Stimulated activated CD4-positive, alpha-beta T cell treated with anti-CD3 and anti-CD28 coated beads, Interleukin-2, amount 100 ng/mL, for 24 hours (primary cell): ENCODE data around the gene SCGB1C2.
A peak's percentile ranks its signal among the peaks of the same experiment; 100 is the strongest.
"Not testable (repeated sequence)": the region's sequence is repeated elsewhere in the genome, so short reads cannot be mapped to it uniquely, and the experiment has no call there.

ENCODE experiments used
- DNase-seq, 2 donors: peaks; one replicate each; pipeline ENCODE4 v3.0.0-alpha.2; 2020

The SCGB1C2 gene

DNA sequence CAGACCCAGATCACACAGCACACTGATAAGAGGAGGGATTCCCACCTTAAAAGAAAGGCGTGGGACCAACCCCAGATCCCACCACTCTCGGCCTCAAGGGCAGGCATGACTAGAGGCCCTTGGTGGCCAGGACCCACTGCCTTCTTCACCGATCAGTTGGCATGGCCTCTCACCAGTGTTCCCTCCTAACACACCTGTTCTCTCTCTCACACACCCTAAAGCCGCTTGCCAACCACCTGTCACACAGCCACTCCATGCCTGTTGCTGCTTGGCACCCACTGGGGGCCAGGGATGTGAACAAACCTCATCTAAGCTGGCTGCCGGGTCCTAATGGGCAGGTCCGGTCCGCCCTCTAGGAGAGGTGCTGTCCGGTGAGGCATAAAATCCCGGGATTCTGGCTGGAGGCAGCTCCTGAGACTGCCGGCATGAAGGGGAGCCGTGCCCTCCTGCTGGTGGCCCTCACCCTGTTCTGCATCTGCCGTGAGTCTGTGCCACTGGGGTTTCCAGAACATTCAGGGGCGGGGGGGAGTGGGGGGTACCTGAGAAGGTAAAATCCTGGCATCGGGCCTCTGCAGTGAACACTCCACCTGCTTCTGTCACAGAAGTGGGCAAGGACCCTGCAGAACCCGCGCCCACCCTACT lies at the start of gene SCGB1C2:
Gene SCGB1C2 (plus strand): TSS at position 404 of the 642 bp plus-strand sequence. CDS start 22 bp downstream, at position 426.
- not testable (repeated sequence) for DNase-seq

DNA sequence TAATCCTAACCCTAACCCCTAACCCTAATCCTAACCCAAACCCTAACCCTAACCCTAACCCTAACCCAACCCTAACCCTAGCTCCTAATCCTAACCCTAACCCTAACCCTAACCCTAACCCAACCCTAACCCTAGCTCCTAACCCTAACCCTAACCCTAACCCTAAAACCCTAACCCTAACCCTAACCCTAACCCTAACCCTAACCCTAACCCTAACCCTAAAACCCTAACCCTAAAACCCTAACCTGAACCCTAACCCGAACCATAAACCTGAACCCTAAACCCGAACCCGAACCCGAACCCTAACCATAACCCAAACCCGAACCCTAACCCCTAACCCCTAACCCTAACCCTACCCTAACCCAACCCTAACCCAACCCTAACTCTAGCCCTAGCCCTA lies 24.3 kb upstream of the SCGB1C2 start:
- not testable (repeated sequence) for DNase-seq

DNA sequence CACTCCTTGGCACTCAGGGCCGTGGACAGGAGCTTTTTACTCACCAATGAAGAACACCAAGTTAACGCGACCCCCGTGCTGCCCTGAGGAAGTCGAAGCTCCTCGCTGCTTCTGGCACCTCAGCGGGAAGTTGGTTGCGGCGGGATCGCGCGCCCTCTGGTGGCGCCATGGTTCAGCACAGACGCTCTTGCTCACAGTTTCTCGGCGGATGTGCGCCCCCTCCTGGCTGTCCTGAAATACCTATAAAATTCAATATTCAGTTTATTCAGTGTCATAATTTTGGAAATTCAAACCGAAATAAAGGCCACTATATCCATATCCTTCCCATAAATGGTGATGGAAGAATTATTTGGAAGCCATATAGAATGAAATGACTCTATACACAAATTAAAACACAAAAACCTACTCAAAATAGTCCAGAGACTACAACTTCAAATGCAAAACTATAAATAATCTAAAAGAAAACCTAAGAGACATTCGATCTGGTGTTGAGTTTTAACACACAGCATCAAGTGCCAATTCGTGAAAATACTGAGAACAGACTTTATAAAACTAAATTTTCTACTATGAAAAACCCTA lies 18.9 kb upstream of the SCGB1C2 start:
- DNase-seq, result peak in 1 of 2 donors; percentile 75

DNA sequence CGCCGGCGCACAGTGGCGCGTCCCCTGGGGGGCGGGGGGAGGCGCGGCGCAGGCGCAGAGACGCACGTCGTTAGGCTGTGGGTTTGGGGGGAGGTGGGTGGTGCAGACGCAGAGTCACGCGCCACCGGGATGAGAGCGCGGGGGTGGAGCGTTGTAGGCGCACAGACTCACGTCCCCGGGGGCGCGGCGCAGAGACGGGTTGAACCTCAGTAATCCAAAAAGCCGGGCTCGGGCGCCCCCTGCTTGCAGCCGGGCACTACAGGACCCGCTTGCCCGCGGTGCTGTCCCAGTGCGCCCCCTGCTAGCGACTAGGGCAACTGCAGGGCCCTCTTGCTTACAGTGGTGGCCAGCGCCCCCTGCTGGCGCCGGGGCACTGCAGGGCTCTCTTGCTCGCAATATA lies 3.4 kb upstream of the SCGB1C2 start:
- DNase-seq, result not testable (repeated sequence)

DNA sequence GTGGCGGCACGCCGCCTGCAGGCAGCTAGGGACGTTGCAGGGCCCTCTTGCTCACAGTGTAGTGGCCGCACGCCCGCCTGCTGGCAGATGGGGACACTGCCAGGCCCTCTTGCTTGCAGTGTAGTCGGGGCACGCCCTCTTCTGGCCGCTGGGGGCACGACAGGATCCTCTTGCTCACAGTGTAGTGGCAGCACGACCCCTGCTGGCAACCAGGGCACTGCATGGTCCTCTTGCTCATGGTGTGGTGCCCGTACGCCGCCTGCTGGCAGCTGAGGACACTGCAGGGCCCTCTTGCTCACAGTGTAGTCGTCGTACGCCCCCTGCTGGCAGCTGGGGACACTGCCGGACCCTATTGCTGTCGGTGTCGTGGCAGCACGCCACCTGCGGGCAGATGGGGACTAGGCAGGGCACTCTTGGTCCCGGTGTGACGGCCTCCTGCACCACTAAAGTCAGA lies 3.0 kb upstream of the SCGB1C2 start:
- DNase-seq, result peak in 1 of 2 donors; percentile 25

DNA sequence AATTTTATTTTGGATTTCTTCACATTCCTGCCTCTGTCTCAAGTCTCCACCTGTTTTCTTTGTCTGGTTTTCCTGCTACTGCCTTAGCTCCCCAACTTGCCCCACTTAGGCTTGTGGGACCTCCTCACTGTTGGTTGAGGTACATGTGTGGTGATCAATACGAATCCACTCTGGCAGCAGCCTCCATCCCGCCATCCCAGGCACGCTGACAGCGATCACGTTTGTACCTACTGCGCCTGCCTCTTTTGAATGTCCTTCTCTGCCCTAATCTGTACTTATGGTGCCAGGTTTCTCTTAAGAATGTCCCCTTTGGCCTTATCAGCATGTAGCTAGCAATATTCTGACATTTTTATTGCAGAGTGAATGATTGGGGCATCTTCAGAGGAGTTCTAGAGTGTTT lies 2.3 kb upstream of the SCGB1C2 start:
- DNase-seq, result not testable (repeated sequence)

DNA sequence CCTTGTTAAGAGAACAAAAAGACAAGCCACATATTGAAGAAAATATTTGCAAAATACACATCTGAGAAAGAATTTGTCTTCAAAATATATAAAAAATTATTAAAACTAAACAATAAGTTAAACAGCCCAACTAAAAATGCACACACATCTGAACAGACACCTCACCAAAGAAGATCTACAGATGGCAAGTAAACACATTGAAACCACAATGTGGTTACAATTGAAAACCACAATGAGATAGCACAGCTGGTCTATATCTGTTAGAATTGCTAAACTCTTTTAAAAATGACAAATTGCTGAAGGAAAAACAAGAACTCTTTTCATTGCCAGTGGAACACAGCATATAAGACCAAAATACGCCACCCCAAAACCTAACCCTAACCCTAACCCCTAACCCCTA lies 1.5 kb upstream of the SCGB1C2 start:
- DNase-seq, result not testable (repeated sequence)

DNA sequence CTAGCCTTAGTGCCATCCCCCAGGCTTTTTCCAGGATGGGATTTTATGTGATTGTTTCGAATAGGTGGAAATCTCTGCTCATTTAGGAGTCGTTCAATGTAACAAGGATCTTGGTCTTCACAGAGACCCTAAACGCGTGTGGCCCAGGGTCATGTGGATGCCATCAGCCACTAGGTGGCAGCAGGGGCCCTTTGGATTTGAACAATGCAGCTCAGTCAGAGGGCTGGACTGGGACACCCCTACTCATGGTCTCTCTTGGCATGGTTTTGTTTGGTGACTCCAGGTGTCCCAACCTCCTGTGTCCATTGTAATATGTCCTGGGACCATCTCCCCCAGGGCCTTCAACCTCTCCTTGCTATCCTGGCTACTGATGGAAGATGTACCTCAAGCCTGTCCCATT lies 838 bp upstream of the SCGB1C2 start:
- DNase-seq, result peak; percentile 81 to 82

DNA sequence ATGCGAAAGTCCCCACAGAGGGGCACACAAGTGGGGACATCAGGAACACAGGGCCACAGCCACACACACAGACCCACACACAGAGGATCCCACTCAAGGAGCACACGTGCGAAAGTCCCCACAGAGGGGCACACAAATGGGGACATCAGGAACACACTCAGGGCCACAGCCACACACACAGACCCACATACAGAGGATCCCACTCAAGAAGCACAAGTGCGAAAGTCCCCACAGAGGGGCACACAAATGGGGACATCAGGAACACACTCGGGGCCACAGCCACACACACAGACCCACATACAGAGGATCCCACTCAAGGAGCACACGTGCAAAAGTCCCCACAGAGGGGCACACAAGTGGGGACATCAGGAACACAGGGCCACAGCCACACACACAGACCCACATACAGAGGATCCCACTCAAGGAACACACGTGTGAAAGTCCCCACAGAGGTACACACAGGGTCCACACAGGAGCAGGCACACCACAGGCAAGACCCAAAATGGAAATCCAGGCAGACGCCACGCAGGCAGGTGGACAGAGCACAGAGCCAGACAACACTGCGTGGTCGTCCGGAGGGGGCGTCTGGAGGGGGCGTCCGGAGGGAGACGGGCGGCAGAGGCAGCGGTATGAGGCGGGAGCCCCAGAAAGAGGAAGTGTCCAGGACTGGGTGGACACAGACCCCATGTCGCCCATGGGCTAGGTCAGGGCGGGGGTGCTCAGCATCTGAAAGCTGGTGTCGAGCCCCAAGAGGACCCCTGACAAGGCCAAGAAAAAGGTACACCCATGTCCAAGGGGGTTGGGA lies 2.2 kb downstream of the SCGB1C2 start:
- DNase-seq, result not testable (repeated sequence)

DNA sequence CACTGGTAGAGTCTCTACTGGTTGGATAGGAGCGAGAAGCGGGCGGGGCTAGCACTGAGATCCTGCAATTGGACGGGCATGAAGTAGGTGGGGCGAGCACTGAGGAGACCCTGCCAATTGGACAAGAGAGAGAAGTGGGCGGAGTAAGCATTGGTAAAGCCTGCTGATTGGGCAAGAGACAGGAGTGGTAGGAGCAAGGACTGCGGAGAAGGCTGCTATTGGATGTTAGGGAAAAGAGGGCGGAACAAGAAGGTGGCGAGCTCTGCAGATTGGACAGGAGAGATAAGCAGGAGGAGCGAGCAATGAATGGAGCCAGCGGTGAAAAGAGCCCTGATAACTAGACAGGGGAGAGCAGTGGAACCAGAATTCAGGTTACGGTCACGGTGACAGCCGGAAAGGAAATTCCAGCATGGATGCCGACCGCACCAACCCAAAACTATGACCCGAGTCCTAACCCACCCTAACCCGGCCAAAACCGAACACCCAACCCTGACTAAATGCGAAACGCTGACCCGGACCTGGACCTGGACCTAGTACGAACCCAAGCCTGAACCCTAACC lies 4.8 kb downstream of the SCGB1C2 start:
- peak; percentile 30 to 48 for DNase-seq

DNA sequence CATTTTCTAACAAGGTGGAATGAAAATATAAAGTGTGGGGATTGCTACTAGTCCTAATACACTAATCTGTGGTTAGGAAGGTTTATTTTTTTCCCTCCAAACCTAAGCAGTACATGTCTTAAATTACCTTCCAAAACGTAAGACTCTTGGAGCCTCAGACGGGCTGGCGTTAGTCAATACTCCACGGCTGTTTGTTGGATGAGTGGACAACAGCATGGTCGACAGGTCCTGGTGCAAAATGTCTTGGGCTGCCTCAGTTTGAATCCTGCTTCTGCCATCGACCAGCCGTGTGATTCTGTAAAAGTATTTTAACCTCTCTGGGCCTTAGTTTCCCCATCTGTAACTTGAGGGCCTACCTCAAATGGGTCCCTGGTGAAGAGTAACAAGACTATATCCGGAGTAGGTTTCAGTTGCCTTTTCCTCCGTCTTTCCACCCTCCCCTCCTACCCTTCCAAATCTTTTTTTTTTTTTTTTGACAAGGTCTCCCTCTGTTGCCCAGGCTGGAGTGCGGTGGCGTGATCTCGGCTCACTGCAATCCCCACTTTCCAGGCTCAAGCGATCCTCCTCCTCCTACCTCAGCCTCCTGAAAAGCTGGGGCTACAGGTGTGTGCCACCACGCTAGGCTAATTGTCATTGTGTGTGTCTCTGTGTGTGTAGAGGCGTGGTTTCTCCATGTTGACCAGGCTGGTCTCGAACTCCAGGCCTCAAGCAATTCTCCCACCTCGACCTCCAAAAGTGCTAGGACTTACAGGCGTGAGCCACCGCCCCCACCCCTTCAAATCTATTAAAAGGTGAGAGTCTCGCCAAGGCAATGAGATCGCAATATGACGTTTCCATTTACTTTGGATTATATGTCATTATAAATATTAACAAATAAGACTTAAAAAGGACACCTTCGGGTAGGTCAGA lies 5.8 kb downstream of the SCGB1C2 start:
- DNase-seq, result peak in 1 of 2 donors; percentile 12

DNA sequence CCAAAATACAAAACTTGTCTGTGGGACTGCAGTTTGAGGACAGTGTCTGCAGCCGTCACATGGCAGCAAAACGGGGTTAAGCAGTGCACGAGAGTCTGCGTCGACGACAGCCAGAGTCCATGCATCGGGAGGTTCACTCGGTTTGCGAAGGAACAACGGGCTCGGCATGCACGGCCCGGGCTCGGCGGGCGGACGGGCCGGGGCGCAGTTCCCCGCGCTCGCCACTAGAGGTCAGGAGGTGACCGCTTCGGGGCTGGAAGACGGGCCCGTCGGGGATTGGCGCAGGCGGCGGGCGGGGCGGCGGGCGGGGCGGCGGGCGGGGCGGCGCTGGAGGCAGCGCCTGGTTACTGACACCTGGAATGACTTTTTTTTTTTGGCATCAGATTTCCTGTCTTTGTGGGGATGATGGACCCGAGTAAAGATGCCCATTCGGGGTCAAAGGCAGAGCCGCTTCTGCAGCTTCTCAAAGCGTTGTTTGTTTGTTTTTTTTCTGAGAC lies 6.5 kb downstream of the SCGB1C2 start:
- DNase-seq, result peak; percentile 92 to 93

DNA sequence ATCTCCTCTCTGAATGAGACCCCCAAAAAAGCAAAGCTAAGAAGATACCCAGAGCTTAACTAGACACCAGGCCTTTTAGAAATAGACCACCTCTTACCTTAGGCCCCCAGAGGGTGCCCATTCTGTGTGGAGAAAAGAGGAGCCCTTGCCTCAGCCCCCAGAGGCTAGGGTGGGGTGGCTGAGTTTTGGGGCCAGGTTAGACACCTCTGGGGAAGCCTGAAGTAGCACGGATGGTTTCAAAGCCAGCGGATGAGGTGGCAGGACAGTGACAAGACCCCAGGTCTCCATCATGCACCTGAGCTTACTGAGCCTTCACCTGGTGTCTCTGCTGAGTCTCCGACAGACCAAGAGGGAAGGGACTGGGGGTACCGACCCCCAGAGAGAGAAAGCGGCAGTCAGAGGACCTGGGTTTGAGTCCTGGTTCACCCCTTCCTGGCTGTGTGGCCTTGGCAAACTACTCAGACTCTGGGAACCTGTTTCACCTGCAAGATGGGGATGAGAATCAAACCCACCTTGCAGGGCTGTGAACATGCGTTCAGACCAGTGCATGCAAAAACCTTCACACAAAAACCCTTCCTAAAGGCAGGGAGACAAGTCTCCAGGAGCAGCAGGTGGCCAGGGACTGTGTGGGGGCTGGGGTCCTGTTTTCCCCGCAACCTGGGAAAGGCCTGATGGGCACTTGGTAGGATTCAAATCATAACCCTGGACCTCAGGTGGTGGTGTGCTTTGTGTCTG lies 7.7 kb downstream of the SCGB1C2 start:
- peak in 1 of 2 donors; percentile 12 for DNase-seq

DNA sequence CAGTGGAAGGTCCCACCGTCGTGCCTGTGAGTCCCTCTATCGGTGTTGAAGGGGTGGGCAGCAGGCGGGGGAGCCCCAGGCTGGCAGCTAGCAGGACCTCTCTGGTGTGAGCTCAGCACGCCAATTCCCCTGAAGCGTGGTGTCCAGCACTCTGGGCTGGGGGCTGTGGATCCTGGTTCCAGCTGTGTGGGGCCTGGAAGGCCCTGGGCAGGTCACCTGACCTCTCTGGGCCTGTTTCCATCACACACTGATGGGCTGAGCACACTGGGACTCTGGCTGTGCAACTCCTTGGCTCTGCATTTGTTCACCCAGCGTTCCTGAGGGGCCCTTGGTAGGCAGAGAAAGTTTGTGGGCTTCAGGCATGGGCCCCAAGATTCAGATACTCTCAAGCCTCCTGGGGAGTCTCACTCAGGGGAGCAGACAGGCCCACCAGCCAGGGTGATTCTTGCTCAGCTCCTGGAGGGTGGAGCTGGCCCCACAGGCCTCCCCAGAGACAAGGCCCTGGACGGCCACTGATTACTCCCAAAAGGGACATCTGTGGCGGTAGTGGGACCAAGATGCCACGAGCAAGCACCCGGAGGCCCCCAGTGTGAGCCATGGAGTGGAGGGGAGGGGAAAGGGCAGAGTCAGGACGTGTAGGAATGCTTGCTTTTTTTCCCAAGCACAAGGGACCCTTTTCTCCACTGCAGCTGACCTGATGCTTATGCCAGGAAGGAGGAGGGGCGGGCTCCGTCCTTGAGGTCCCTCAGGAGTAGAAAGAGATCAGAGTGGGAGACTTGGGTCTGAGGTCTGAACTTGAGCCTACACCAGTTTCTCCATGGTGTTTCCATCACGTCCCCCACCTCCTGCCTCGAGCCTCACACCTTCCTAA lies 8.5 kb downstream of the SCGB1C2 start:
- DNase-seq, result peak in 1 of 2 donors; percentile 14

DNA sequence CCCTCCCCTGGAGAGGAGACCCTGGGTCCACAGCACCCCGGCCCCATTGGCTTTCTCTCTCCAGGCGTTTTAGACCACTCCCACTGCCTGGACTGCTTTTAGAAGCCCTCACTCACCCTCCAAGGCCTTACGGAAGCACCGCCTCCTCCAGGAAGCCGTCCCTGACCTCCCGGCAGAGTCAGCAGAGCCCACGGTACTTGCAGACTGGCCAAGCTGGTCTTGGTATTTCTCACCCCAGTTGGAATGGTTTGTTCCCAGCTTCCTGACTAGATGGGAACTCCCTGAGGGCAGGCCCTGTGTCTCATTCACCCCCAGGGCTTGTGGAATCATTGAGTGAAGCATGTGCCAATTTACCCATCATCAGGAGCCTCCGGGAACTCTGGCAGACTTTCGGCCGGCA lies 9.2 kb downstream of the SCGB1C2 start:
- DNase-seq, result no peak

DNA sequence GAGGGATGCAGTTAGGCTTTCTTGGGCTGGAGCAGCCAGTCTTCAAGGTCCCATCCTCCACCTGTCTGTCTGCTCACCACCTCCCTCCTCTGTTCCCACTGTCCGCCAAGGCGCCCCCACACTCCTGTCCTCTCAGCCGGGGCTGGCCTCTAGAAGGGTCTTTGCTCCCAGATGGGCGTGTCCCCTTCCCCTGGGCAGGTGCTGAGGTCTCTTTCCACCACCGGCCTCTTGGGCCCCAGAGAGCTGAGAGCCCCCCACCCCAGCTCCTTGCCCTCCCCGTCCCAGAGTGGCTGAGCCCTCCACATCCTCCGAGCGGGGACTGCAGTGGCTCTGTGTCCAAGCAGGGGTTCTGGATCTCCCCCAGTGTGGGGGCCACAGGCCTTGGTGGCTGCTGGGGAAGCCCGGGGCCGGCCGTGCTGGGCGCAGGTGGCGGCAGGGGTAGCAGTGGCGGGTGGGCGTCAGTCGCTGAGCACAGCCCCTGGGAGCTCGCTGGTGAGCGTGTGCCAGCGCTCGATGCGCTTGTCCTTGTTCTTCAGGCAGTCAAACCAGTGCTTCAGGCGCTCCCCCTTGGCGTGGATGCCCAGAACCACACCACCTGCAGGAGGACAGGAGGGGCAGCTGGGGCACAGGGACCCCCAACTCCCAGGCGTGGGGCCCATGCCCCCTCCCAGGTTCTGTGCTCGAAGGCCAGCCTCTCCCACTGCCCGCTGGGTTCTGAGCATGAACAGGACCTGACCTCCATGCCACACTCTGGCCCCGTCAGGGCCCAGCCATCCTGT lies 9.8 kb downstream of the SCGB1C2 start:
- DNase-seq, result peak in 1 of 2 donors; percentile 15

DNA sequence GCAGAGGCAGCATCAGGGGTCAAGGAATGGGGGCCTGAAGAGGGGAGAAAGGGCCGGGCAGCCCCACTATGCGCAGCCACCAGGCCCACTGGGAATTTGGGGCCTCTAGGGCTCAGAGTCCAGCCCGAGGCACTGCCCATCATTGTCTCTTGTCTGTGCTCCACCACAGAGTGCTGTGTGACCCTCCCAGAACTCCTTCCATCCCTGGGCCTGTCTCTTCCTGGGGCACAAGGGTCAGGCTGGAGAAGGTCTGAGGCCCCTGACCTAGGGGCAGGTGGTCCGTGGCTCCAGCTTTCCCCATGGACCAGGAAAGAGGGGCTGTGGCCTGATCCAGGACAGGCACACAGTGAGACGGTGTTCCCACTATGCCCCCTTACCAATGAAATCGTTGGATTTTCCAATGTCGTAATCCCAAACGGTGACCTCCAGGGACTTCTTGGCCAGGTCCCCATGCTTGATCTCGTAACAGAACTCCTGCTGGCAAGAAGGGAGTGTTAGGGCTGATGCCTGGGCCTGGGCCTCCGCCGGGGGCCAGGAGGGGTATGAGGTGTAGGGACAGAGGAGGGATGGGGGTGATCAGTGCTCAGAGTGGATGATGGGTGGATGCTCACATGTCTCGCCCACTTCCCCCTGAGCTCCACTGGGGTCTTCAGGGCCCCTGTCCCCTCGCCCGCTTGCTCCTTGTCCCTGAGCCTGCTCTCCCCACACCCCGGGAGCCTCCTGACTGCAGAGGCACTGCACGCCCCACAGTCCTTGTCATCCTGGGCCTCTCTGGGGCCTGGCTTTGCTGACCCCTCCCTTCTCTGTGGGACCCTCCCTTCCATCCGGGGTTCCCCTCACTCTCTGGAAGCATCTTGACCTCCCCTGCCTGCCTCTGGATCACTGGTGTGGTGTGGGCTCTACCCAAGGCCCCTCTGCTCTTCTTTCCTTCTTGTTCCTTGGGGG lies 10.7 kb downstream of the SCGB1C2 start:
- DNase-seq, result peak in 1 of 2 donors; percentile 16

DNA sequence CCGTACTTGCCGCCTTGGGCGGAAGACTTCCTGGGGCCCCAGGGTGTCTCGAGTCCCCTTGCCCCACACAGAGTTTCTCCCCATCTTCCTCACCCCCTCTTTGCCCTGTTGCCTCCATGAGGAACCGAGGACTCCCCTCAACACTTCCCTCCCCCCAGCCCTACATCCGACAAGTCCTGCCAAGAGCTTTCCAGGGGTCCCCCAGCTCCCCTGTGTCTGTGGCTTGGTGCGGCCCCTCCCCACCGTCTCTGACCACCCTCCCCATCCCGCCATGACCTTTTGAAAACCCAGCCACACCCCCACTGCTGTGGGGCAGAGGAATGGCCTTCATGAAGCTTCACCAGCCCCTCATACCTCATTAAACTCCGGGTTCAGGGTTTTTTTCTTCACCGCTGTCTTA lies 11.4 kb downstream of the SCGB1C2 start:
- no peak for DNase-seq
